ACC112 (cell line): ENCODE measurements around the gene ZBTB8OS.
"Not testable (repeated sequence)": the region's sequence is repeated elsewhere in the genome, so short reads cannot be mapped to it uniquely, and the experiment has no call there.

Source experiments
- H2AFZ ChIP-seq: fragments of 200-600 bp; sonication (generic); one replicate; pipeline ENCODE4 v1.6.0; 2017; ENCODE audit warnings: antibody characterized with exemption, low read length; ENCODE audit not compliant: unreplicated experiment
- H3K27ac ChIP-seq: fragments of 200-600 bp; sonication (generic); 2 replicates; pipeline ENCODE4 v1.5.1; 2014; ENCODE audit warnings: low read depth, mild to moderate bottlenecking, antibody characterized with exemption, low read length, moderate library complexity
- H3K27me3 ChIP-seq: fragments of 200-600 bp; sonication (generic); 2 replicates; pipeline ENCODE4 v1.6.1; 2014; ENCODE audit warnings: mild to moderate bottlenecking, antibody characterized with exemption, low read length, moderate library complexity, mixed read lengths; ENCODE audit not compliant: insufficient read depth
- H3K36me3 ChIP-seq: fragments of 200-600 bp; sonication (generic); 2 replicates; pipeline ENCODE4 v1.6.1; 2016; ENCODE audit warnings: mild to moderate bottlenecking, antibody characterized with exemption, low read length, moderate library complexity, mixed read lengths; ENCODE audit not compliant: insufficient read depth
- H3K4me1 ChIP-seq: fragments of 200-600 bp; sonication (generic); one replicate; pipeline ENCODE4 v1.6.1; 2016; ENCODE audit warnings: low read length, mixed read lengths; ENCODE audit not compliant: insufficient read depth, unreplicated experiment, control insufficient read depth
- H3K4me3 ChIP-seq: fragments of 200-600 bp; sonication (generic); 2 replicates; pipeline ENCODE4 v1.5.1; 2014; ENCODE audit warnings: mild to moderate bottlenecking, low read depth, low read length
- H3K79me2 ChIP-seq: fragments of 200-600 bp; sonication (generic); one replicate; pipeline ENCODE4 v1.6.0; 2016; ENCODE audit warnings: low read length; ENCODE audit not compliant: control insufficient read depth, unreplicated experiment, insufficient read depth

Gene ZBTB8OS

GRCh38 chr1:32650752-32651460, 556 bp upstream of the ZBTB8OS start, which contains the start of gene RBBP4:
RBBP4 (plus strand) TSS chr1:32651208; CDS start chr1:32651307, 99 bp downstream.
- H3K4me3 ChIP-seq = peak within 1 kb of the TSS; percentile 95
- peaks cover 36% of the 10 kb centered on the region for H3K4me1 ChIP-seq
- no peaks in the 10 kb centered on the region for H3K27me3 ChIP-seq
- H3K36me3 ChIP-seq = peaks cover 35% of the 10 kb centered on the region
- H3K27ac ChIP-seq = peak within 1 kb of the TSS; percentile 98
- H2AFZ ChIP-seq = peak within 1 kb of the TSS; percentile 99
- peaks cover 74% of the 10 kb centered on the region for H3K79me2 ChIP-seq

GRCh38 chr1:32647308-32648134, 2.8 kb downstream of the ZBTB8OS start:
- Histone ChIP-seq H3K4me3 (no peak overlapping the region; the same call in 1 of the 2 replicates), H3K36me3 (0 out of 2 replicates have a peak, but pooled peaks cover 5% of the 10 kb centered on the region), H2AFZ (no peak overlapping the region), H3K4me1 (peaks cover 9% of the 10 kb centered on the region), H3K27ac (no peak overlapping the region), H3K79me2 (peaks cover 58% of the 10 kb centered on the region), H3K27me3 (no peaks in the 10 kb centered on the region)

- Histone ChIP-seq H3K27ac (no peak overlapping the region), H3K27me3 (no peaks in the 10 kb centered on the region), H2AFZ (no peak overlapping the region), H3K79me2 (peaks cover 44% of the 10 kb centered on the region), H3K4me3 (no peak overlapping the region), H3K4me1 (peaks cover 5% of the 10 kb centered on the region), H3K36me3 (no peaks in the 10 kb centered on the region)
These were observed 5.9 kb downstream of the ZBTB8OS start for GRCh38 chr1:32644426-32644825.

GRCh38 chr1:32642292-32642827, 8.0 kb downstream of the ZBTB8OS start:
- peaks cover 32% of the 10 kb centered on the region for H3K79me2 ChIP-seq
- not testable (repeated sequence) for H3K4me1 ChIP-seq, H3K27ac ChIP-seq, H3K4me3 ChIP-seq, H3K36me3 ChIP-seq, H2AFZ ChIP-seq, H3K27me3 ChIP-seq

- Histone ChIP-seq H3K79me2 (peaks cover 21% of the 10 kb centered on the region), H3K4me3 (no peak overlapping the region)
These were observed 10.8 kb downstream of the ZBTB8OS start for GRCh38 chr1:32639489-32640075.

GRCh38 chr1:32636914-32637645, 13.3 kb downstream of the ZBTB8OS start:
- no peak overlapping the region for H3K4me3 ChIP-seq
- H3K36me3 ChIP-seq = 0 out of 2 replicates have a peak, but pooled peaks cover 5% of the 10 kb centered on the region
- H2AFZ ChIP-seq = no peak overlapping the region
- H3K27ac ChIP-seq = no peak overlapping the region
- H3K79me2 ChIP-seq = peaks cover 15% of the 10 kb centered on the region
- no peaks in the 10 kb centered on the region for H3K4me1 ChIP-seq
- no peaks in the 10 kb centered on the region for H3K27me3 ChIP-seq

More at GRCh38 chr1:32639489-32640075, 10.8 kb downstream of the ZBTB8OS start:
- Histone ChIP-seq H3K4me1 (no peaks in the 10 kb centered on the region), H3K36me3 (no peaks in the 10 kb centered on the region), H2AFZ (no peak overlapping the region), H3K27me3 (no peaks in the 10 kb centered on the region), H3K27ac (no peak overlapping the region)

- H3K27ac ChIP-seq = no peak overlapping the region
- H3K36me3 ChIP-seq = 0 out of 2 replicates have a peak, but pooled peaks cover 5% of the 10 kb centered on the region
- H3K4me1 ChIP-seq = no peaks in the 10 kb centered on the region
- H2AFZ ChIP-seq = no peak overlapping the region
- no peak overlapping the region for H3K4me3 ChIP-seq
- H3K79me2 ChIP-seq = peaks cover 13% of the 10 kb centered on the region
- no peaks in the 10 kb centered on the region for H3K27me3 ChIP-seq
These were observed 14.7 kb downstream of the ZBTB8OS start for GRCh38 chr1:32635508-32636277.

- 0 out of 2 replicates have a peak, but pooled peaks cover 5% of the 10 kb centered on the region for H3K36me3 ChIP-seq
- no peak overlapping the region for H3K27ac ChIP-seq
- no peak overlapping the region for H3K4me3 ChIP-seq
- H3K4me1 ChIP-seq = no peaks in the 10 kb centered on the region
- no peaks in the 10 kb centered on the region for H3K27me3 ChIP-seq
- H3K79me2 ChIP-seq = peaks cover 6% of the 10 kb centered on the region
- H2AFZ ChIP-seq = no peak overlapping the region
These were observed 17.5 kb downstream of the ZBTB8OS start for GRCh38 chr1:32632829-32633228.

- not testable (repeated sequence) for H3K36me3 ChIP-seq, H3K4me1 ChIP-seq, H3K27me3 ChIP-seq, H3K27ac ChIP-seq, H3K4me3 ChIP-seq, H2AFZ ChIP-seq, H3K79me2 ChIP-seq
These were observed 20.2 kb downstream of the ZBTB8OS start for GRCh38 chr1:32630173-32630572.
